ENCODE results near the gene SERPINB1. TPM values are rescaled to one million over a fixed set of nuclear protein-coding genes. Genes with fewer than 3 reads are reported as not detected.

The SERPINB1 gene
- total RNA-seq, 1 experiment from 2014 or later = 18.4 TPM

DNA sequence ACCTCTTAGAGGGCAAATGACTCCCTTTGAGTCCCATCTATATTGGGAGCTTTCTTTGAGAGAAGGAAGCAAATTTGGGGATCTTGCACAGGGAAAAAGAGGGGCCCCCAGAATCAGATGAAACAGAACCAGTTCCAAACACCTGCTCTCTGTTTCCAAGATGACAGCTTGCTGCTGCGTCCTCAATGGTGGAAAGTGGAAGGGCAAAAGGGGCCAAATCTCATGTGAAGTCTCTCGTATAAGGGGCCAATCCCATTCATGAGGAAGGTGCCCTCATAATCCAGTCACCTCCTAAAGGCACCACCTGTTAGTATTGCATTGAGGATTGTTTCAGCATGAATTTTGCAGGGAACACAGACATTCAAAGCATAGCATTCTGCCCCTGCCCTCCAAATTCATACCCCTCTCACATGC is 483 bp upstream of the SERPINB1 start:
- Histone ChIP-seq H3K23me2 (ENCODE audit: insufficient read length, low read depth, low read length, poor library complexity, severe bottlenecking) (peaks cover 3% of the 10 kb centered on the region), H3K9ac (ENCODE audit: extremely low read depth, insufficient read length, low read length) (no peak overlapping the region), H2BK20ac (ENCODE audit: low read depth, low read length, poor library complexity, severe bottlenecking) (no peak overlapping the region), H3K79me2 (ENCODE audit: insufficient read depth, low read length) (no peaks in the 10 kb centered on the region), H2AFZ (ENCODE audit: low read length) (no peak overlapping the region), H3K4ac (ENCODE audit: low read depth, low read length) (no peak overlapping the region), H3K27me3 (ENCODE audit: insufficient read depth, low read length) (no peaks in the 10 kb centered on the region), H3K9me3 (ENCODE audit: control insufficient read depth, low read depth, low read length) (no peaks in the 10 kb centered on the region), H2BK12ac (ENCODE audit: insufficient read length, low read depth, low read length) (no peak overlapping the region), H4K20me1 (ENCODE audit: control insufficient read depth, insufficient read depth, insufficient read length) (no peaks in the 10 kb centered on the region), H2BK15ac (ENCODE audit: low read depth, low read length) (no peak overlapping the region), H2BK120ac (ENCODE audit: low read depth, low read length, poor library complexity, severe bottlenecking) (no peak overlapping the region), H3K79me1 (ENCODE audit: insufficient read depth, low read depth, low read length, poor library complexity, severe bottlenecking) (no peaks in the 10 kb centered on the region), H3K4me2 (ENCODE audit: insufficient read depth, insufficient read length, low read length) (no peak overlapping the region), H3K4me1 (ENCODE audit: insufficient read depth, low read length) (peaks cover 11% of the 10 kb centered on the region; the same call in 1 of the 2 replicates), H3K27ac (ENCODE audit: insufficient read length, low read depth, low read length) (no peak overlapping the region), H4K5ac (ENCODE audit: insufficient read length, low read depth, low read length) (no peak overlapping the region), H2BK5ac (ENCODE audit: insufficient read length, low read length) (no peak overlapping the region), H3K23ac (ENCODE audit: insufficient read length, low read depth, low read length) (no peak overlapping the region), H3K56ac (ENCODE audit: insufficient read length, low read depth, low read length) (no peak overlapping the region), H3T11ph (ENCODE audit: low read length) (no peak overlapping the region), H2AK5ac (ENCODE audit: insufficient read length, low read length) (no peak overlapping the region), H3K18ac (ENCODE audit: insufficient read length, low read depth, low read length) (no peak overlapping the region), H4K91ac (ENCODE audit: insufficient read length, low read depth, low read length) (no peak overlapping the region), H3K14ac (ENCODE audit: insufficient read depth, low read length) (no peak overlapping the region), H4K8ac (replicated peaks; ENCODE audit: insufficient read length, low read depth, low read length) (no peak overlapping the region)
- Mint-ChIP-seq H3K9me3 (no peaks in the 10 kb centered on the region), H3K27ac (no peak overlapping the region; a peak in 1 of 7 replicates), H3K36me3 (ENCODE audit: insufficient read depth in 1 of 3, low read depth in 3 of 3) (peaks cover 0 to 14% (median 9%) of the 10 kb centered on the region in 3 experiments; a peak in 5 of 7 replicates), H3K4me1 (peaks cover 29% of the 10 kb centered on the region in 2 experiments), H3K27me3 (ENCODE audit: low read depth) (0 out of 2 replicates have a peak, but pooled peaks cover 2% of the 10 kb centered on the region), H3K4me3 (peak overlapping the region; percentile 81)
- no peak for DNase-seq
- no CpG with 5 or more reads among the region's 2 CpGs for WGBS (ENCODE audit: extremely low coverage, insufficient read length, low lambda C conversion rate)
- TF ChIP-seq, protein P1, sequence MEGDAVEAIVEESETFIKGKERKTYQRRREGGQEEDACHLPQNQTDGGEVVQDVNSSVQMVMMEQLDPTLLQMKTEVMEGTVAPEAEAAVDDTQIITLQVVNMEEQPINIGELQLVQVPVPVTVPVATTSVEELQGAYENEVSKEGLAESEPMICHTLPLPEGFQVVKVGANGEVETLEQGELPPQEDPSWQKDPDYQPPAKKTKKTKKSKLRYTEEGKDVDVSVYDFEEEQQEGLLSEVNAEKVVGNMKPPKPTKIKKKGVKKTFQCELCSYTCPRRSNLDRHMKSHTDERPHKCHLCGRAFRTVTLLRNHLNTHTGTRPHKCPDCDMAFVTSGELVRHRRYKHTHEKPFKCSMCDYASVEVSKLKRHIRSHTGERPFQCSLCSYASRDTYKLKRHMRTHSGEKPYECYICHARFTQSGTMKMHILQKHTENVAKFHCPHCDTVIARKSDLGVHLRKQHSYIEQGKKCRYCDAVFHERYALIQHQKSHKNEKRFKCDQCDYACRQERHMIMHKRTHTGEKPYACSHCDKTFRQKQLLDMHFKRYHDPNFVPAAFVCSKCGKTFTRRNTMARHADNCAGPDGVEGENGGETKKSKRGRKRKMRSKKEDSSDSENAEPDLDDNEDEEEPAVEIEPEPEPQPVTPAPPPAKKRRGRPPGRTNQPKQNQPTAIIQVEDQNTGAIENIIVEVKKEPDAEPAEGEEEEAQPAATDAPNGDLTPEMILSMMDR (conservative IDR thresholded peaks at IDR 0.05) = no peak
